ENCODE results near the gene C1QL2.

Gene C1QL2

DNA sequence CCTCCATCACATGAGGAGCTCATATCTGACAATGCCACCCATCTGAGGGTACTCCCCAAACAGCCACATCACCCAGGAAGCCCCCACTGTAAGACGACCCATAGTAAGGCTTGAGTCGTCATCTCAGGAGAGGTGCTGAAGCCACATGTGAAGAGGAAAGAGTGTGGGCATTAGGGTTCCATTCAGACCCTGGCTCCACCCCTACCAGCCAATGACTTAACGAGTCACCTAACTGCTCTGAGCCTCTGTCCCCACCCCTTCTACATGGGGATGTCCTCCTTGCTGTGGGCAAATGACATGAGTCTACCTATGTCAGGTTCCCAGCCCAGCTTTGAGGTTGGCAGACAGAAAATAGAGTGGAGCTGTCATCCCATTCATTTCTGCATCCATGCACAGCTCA, 46.3 kb downstream of the C1QL2 start:
- peaks cover 2% of the 10 kb centered on the region for H3K36me3 Mint-ChIP-seq (ENCODE audit: low read depth)
- no peak overlapping the region for H3K27ac Mint-ChIP-seq
- peak; percentile 20 for ATAC-seq

DNA sequence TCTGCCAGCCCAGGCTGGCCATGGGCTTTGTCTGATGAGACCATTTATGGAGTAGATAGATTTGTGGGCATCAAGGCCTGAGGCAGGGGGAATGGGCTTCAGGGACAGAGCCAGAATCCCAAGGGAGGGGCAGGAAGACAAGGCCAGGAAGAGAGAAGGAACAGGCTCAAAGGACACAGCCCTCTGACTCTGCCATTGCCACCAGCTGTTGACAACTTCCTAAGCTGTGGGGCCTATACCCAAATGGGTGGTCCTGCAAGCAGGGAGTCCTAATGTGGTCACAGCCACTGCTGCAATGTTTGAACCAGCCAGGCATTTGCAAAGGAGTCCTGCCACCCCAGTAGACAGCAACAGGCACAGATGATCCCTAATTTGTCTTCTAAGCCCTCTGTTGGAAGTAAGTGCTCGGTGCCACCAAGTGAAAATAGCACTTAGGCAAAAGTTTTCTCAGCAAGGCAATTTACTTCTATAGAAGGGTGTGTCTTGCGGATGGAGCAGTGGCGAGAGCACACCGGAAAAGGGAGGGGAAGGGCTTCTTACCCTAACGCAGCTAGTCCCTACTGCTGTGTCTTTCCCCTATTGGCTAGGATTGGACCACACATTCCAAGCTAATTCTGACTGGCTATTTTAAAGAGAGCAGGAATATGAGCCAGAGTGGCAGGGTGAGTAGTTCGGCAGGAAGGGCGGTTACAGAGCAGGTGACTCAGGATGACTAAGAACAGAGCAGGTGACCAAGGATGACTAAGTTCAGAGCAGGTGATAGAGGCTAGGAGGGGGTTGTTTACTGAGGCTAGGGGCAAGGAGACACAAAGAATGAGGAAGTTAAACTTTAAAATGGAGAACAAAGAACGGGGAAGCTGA, 47.2 kb downstream of the C1QL2 start:
- H3K4me3 Mint-ChIP-seq, result no peak overlapping the region
- peaks cover 2% of the 10 kb centered on the region for H3K36me3 Mint-ChIP-seq (ENCODE audit: low read depth)
- no peak overlapping the region for H3K27ac Mint-ChIP-seq
- H3K4me1 Mint-ChIP-seq, result no peaks in the 10 kb centered on the region
- H3K27me3 Mint-ChIP-seq, result peaks cover 9% of the 10 kb centered on the region
- DNase-seq, result no peak
- ATAC-seq, result no peak
- peaks cover 29% of the 10 kb centered on the region for H3K9me3 Mint-ChIP-seq

More for the DNA sequence above, 46.3 kb downstream of the C1QL2 start:
- no peak for DNase-seq
- H3K27me3 Mint-ChIP-seq, result peaks cover 6% of the 10 kb centered on the region
- H3K4me3 Mint-ChIP-seq, result no peak overlapping the region
- no peaks in the 10 kb centered on the region for H3K4me1 Mint-ChIP-seq
- H3K9me3 Mint-ChIP-seq, result peaks cover 20% of the 10 kb centered on the region

DNA sequence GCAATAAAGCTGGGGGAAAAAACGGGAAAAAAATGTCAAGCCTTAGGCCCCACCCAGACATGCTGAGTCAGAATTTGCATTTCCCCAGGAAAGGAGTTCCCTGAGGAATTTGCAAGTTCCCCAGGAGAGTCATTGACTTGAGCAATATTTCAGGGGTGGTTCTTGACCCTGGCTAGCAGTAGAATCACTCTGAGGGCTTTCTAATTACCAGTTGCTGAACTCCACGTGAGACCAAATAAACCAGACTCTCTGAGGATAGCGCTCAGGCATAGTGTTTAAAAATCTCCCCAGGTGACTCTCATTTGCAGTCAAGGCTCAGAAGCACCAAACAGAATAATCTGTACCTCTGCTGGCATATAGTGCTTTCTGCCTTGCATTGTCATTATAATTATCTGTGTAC, 48.7 kb downstream of the C1QL2 start:
- no peak overlapping the region for H3K4me3 Mint-ChIP-seq
- peaks cover 37% of the 10 kb centered on the region for H3K9me3 Mint-ChIP-seq

DNA sequence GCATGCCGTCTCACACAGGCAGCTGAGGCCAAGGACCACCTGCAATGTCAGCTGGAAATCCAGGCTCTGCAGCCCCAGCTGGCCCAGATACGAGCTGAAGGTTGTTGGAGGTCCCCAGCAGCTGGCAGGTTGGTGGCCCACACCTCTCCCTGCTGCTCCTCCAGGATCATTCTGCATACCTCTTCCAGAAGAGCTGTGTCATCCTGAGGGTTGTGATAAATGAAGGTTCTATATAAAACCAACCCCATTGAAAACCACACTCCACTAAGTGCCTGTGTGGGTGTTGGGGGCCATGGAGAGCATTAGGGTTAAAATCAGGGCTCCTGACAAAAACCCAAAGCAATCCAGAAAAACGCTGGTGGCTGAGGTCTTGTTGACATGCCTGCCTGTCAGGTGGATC, 50.4 kb downstream of the C1QL2 start:
- DNase-seq (no peak), ATAC-seq (no peak)
- Mint-ChIP-seq H3K36me3 (ENCODE audit: low read depth) (peaks cover 2% of the 10 kb centered on the region), H3K4me3 (no peak overlapping the region), H3K9me3 (peaks cover 44% of the 10 kb centered on the region), H3K27ac (no peak overlapping the region), H3K4me1 (no peaks in the 10 kb centered on the region), H3K27me3 (peaks cover 11% of the 10 kb centered on the region)

More for the DNA sequence above, 48.7 kb downstream of the C1QL2 start:
- ATAC-seq (no peak), DNase-seq (no peak)
- peaks cover 10% of the 10 kb centered on the region for H3K27me3 Mint-ChIP-seq
- H3K27ac Mint-ChIP-seq, result no peak overlapping the region
- H3K4me1 Mint-ChIP-seq, result no peaks in the 10 kb centered on the region
- H3K36me3 Mint-ChIP-seq (ENCODE audit: low read depth), result peaks cover 2% of the 10 kb centered on the region

DNA sequence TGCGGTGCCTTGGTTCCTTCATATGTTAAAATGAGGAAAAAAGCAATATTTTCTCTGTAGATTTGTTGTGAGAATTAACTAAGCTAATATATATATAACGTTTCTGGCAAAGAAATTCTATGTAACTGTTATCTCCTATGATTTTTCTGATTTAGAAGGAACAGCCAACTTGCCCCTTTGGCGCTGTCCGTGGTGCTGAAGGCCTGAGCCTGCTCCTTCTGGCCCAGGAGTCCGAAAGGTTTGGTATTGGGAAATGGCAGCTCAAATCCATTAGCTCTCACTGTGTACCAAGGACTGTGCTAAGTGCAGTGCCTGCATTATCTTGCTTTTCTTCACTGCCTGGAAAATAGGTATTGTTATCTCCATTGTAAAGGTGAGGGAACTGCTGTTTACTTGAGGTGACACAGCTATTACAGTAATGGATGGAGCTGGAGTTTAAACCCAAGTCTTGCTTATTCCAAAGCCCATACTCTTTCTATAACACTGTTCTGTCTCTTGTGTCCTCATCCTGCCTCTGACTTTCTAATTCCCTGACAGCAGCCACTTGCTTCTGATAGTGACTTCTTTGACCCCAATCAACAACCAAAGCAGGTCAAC, 52.2 kb downstream of the C1QL2 start:
- ATAC-seq (no peak), DNase-seq (peak; percentile 46)
- peaks cover 45% of the 10 kb centered on the region for H3K9me3 Mint-ChIP-seq
- peaks cover 2% of the 10 kb centered on the region for H3K36me3 Mint-ChIP-seq (ENCODE audit: low read depth)
- H3K4me3 Mint-ChIP-seq, result no peak overlapping the region
- peaks cover 11% of the 10 kb centered on the region for H3K27me3 Mint-ChIP-seq
- H3K4me1 Mint-ChIP-seq, result no peaks in the 10 kb centered on the region
- H3K27ac Mint-ChIP-seq, result no peak overlapping the region

Measured in activated naive CD8-positive, alpha-beta T cell treated with anti-CD3 and anti-CD28 coated beads, Interleukin-2, amount 50 U/mL, for 24 hours (primary cell).